Cardiac muscle cell (in vitro differentiated cells and primary cell): ENCODE data around the gene DNMT3B. TPM values are rescaled to one million over a fixed set of nuclear protein-coding genes. Genes with fewer than 3 reads are reported as not detected.

Source experiments
- DNase-seq, 2 donors: peaks; one replicate each; pipeline versions ENCODE4 v3.0.0 to v3.0.0-alpha.2; 2010 to 2017; ENCODE audit warnings: low read depth in 1 of 2, low spot score in 1 of 2
- H3K27ac ChIP-seq: fragments of 200-600 bp; sonication (generic); 2 replicates; pipeline ENCODE4 v1.5.1; 2016
- H3K27me3 ChIP-seq: fragments of 200-600 bp; sonication (generic); 2 replicates; pipeline ENCODE4 v1.6.0; 2016; ENCODE audit warnings: control low read depth
- H3K36me3 ChIP-seq: fragments of 200-600 bp; sonication (generic); 2 replicates; pipeline ENCODE4 v1.5.1; 2016; ENCODE audit warnings: control low read depth
- H3K4me1 ChIP-seq: fragments of 200-600 bp; sonication (generic); 2 replicates; pipeline ENCODE4 v1.8.1; 2017; ENCODE audit warnings: low read depth, mild to moderate bottlenecking, mixed run types
- H3K4me3 ChIP-seq: fragments of 200-600 bp; sonication (generic); 2 replicates; pipeline ENCODE4 v1.5.1; 2016; ENCODE audit warnings: mild to moderate bottlenecking
- H3K9me3 ChIP-seq: fragments of 200-600 bp; sonication (generic); 2 replicates; pipeline ENCODE4 v1.5.1; 2017; ENCODE audit warnings: low read depth, mild to moderate bottlenecking, control low read depth
- polyA plus RNA-seq: library from polyadenylated mRNA; unstranded; fragments of >200 nt; fragmentation: Nextera tagmentation; extraction: Ambion mirVana; gene quantifications from 2 replicates; pipeline ENCODE4 v1.2.1, GENCODE V29; 2016
- total RNA-seq: library from RNA; depleted of rRNA; stranded (reverse); fragments of >200 nt; gene quantifications from 2 replicates; pipeline ENCODE4 v1.2.3, GENCODE V29; 2016
- TF ChIP-seq, protein P1 (sequence below): IDR thresholded peaks from 2 replicates; pipeline ENCODE4 v1.5.1; 2012; ENCODE audit warnings: low read depth, mild to moderate bottlenecking, low read length

Gene DNMT3B
- total and polyA plus RNA-seq, 2 experiments from 2014 or later, result 10.2 to 24.3 TPM

DNA sequence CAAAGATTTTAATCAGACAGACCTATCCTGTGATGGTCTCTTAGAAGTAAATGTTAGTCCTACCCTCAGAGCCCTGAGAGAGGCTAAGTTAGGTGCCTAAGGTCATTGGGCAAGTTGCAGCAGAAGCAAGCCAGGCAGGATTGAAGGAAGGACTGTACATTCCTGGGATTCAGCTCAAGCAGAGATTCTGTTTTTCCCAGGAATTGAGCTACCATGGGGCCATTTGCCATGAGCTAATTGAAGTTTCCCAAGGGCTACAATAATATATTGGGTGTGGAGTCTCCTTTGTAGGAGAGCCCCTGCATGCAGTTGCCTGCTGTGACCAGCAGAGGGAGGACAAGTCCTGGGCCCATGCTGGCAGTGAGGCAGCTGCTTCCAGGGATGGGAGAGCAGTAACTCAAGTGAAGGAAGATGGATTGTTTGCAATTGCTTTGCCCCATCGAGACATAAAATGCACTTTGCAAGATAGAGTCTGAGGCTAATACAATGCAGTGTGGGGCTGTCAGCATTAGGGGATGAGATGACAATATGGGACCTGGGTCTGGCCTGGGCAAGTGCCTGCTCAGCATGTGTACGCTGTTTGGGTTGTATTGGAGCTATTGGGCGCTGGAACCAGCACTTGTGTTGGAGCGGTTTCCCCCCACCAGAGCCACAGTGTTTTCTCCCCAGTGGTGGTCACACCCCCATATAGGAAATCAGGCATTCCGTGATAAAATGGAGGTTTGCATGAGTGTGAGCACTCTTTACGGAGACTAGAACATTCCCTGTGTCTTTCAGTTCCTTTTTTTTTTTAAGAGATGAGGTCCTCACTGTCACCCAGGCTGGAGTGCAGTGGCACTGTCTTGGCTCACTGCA is 27.9 kb downstream of the DNMT3B start:
- TF ChIP-seq, protein P1, sequence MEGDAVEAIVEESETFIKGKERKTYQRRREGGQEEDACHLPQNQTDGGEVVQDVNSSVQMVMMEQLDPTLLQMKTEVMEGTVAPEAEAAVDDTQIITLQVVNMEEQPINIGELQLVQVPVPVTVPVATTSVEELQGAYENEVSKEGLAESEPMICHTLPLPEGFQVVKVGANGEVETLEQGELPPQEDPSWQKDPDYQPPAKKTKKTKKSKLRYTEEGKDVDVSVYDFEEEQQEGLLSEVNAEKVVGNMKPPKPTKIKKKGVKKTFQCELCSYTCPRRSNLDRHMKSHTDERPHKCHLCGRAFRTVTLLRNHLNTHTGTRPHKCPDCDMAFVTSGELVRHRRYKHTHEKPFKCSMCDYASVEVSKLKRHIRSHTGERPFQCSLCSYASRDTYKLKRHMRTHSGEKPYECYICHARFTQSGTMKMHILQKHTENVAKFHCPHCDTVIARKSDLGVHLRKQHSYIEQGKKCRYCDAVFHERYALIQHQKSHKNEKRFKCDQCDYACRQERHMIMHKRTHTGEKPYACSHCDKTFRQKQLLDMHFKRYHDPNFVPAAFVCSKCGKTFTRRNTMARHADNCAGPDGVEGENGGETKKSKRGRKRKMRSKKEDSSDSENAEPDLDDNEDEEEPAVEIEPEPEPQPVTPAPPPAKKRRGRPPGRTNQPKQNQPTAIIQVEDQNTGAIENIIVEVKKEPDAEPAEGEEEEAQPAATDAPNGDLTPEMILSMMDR, result peak; percentile 100
- no peaks in the 10 kb centered on the region for H3K36me3 ChIP-seq
- H3K27ac ChIP-seq, result no peak overlapping the region

GRCh38 chr20:32790751-32791057 is 28.5 kb downstream of the DNMT3B start:
- Histone ChIP-seq H3K4me1 (peaks cover 6% of the 10 kb centered on the region), H3K36me3 (no peaks in the 10 kb centered on the region)
- TF ChIP-seq, protein P1, result no peak

More for the DNA sequence above, 27.9 kb downstream of the DNMT3B start:
- H3K4me3 ChIP-seq, result no peak overlapping the region
- peak; percentile 83 to 84 for DNase-seq
- H3K27me3 ChIP-seq, result no peaks in the 10 kb centered on the region
- no peaks in the 10 kb centered on the region for H3K9me3 ChIP-seq
- H3K4me1 ChIP-seq, result peaks cover 6% of the 10 kb centered on the region

GRCh38 chr20:32792316-32792715 is 30.1 kb downstream of the DNMT3B start:
- H3K36me3 ChIP-seq, result no peaks in the 10 kb centered on the region
- TF ChIP-seq, protein P1, result no peak
- DNase-seq, result peak; percentile 44 to 50

More at GRCh38 chr20:32790751-32791057, 28.5 kb downstream of the DNMT3B start:
- Histone ChIP-seq H3K27ac (no peak overlapping the region), H3K27me3 (no peaks in the 10 kb centered on the region), H3K4me3 (no peak overlapping the region), H3K9me3 (no peaks in the 10 kb centered on the region)
- no peak for DNase-seq

DNA sequence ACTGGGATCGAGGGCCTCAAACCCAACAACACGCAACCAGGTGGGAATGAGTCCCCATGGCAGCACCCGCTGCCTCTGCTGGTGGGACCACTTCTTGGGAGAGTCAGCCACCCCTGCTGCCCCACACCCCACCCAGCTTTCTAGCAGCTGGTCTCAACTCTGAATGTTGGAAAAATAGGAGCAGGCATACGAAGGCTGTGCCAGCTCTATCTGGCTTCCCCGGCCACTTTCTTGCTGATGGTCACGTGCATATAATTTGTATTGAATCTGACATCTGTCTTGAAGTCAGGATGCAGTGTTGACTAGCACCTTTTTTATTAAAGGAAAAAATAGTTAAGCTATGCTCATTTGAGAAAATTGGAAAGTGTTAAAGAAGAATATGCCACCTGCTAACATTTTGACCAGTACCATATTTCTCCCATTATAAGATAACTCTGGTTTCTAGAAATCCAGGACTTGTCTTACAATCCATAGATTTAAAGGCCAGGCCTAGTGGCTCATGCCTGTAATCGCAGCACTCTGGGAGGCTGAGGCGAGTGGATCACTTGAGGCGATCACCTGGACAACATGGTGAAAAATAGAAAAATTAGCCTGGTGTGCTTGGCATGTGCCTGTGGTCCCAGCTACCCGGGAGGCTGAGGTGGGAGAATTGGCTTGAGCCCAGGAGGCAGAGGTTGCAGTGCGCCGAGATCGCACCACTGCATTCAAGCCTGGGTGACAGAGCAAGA is 30.7 kb downstream of the DNMT3B start:
- H3K36me3 ChIP-seq, result no peaks in the 10 kb centered on the region
- H3K27me3 ChIP-seq, result no peaks in the 10 kb centered on the region
- H3K4me3 ChIP-seq, result no peak overlapping the region
- peaks cover 6% of the 10 kb centered on the region for H3K4me1 ChIP-seq
- TF ChIP-seq, protein P1, result no peak
- no peaks in the 10 kb centered on the region for H3K9me3 ChIP-seq
- no peak for DNase-seq
- peak overlapping the region; percentile 62 for H3K27ac ChIP-seq

More at GRCh38 chr20:32792316-32792715, 30.1 kb downstream of the DNMT3B start:
- H3K9me3 ChIP-seq, result no peaks in the 10 kb centered on the region
- peak overlapping the region; percentile 62 for H3K27ac ChIP-seq
- H3K4me1 ChIP-seq, result peaks cover 6% of the 10 kb centered on the region
- H3K27me3 ChIP-seq, result no peaks in the 10 kb centered on the region
- H3K4me3 ChIP-seq, result no peak overlapping the region

GRCh38 chr20:32796383-32796948 is 34.3 kb downstream of the DNMT3B start:
- no peak overlapping the region for H3K4me3 ChIP-seq
- TF ChIP-seq, protein P1, result no peak
- H3K36me3 ChIP-seq, result peaks cover 14% of the 10 kb centered on the region
- DNase-seq, result no peak
- H3K27me3 ChIP-seq, result no peaks in the 10 kb centered on the region
- H3K9me3 ChIP-seq, result no peaks in the 10 kb centered on the region
- H3K4me1 ChIP-seq, result peaks cover 6% of the 10 kb centered on the region
- no peak overlapping the region for H3K27ac ChIP-seq
